ENCODE data around the gene RBM46.

The RBM46 gene, protein sequence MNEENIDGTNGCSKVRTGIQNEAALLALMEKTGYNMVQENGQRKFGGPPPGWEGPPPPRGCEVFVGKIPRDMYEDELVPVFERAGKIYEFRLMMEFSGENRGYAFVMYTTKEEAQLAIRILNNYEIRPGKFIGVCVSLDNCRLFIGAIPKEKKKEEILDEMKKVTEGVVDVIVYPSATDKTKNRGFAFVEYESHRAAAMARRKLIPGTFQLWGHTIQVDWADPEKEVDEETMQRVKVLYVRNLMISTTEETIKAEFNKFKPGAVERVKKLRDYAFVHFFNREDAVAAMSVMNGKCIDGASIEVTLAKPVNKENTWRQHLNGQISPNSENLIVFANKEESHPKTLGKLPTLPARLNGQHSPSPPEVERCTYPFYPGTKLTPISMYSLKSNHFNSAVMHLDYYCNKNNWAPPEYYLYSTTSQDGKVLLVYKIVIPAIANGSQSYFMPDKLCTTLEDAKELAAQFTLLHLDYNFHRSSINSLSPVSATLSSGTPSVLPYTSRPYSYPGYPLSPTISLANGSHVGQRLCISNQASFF

DNA sequence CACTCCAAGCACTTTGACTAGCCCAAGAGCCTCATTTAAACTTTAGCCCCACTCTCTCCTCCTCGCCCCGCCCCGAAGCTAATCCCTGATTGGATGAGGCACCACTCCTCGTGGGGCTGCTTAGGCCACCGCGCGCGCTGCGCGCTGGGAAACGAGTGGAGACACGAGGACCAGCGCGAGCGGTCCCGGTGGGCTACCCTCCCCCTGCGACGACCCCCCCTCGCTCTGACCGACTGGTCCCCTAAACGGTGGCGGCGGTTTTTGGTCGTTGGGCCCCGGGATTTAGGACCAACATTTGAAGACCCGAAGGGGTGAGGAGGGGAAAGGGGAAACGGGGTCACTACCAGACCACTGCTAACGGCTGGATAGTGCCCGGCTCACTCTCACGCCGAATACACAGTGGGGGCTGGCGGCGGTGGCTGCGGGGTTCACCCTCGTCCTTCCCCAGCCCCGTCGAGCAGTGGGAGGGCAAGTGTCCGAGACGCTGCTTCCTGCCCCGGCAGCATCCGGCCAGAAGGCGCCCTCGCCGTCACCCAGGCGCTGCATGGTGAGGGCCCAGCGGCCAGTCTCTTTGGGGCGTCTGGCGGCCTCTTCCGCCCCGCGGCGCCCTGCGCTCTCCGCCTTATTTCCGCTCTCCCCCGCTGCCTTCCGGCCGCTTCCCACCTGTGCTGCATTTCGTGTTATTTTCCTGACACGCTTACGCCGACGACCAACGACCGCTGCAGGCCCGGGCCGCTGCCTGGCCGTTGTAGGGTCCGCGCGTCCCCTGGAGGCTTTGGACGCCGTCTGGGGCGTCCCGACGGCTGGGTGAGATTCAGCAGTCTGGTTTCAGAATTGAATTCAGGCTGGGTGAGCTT, at the start of gene RBM46:
TSS of gene RBM46 (plus strand) at position 147 of the 857 bp plus-strand sequence. CDS start 15,481 bp downstream, outside the sequence.
- no peak within 1 kb of the TSS for H3K27ac ChIP-seq
- H3K4me2 ChIP-seq = no peak within 1 kb of the TSS
- no peaks in the 10 kb centered on the region for H3K4me1 ChIP-seq
- H3K4me3 ChIP-seq = no peak within 1 kb of the TSS
- no peak within 1 kb of the TSS for H3K9ac ChIP-seq
- H3K27me3 ChIP-seq = no peaks in the 10 kb centered on the region
- peaks cover 12% of the 10 kb centered on the region for H3K9me3 ChIP-seq
- no peaks in the 10 kb centered on the region for H3K36me3 ChIP-seq
- TF ChIP-seq Cebpa-rat (IDR thresholded peaks at IDR 0.05) = no peak
- H4K20me1 ChIP-seq = no peaks in the 10 kb centered on the region

DNA sequence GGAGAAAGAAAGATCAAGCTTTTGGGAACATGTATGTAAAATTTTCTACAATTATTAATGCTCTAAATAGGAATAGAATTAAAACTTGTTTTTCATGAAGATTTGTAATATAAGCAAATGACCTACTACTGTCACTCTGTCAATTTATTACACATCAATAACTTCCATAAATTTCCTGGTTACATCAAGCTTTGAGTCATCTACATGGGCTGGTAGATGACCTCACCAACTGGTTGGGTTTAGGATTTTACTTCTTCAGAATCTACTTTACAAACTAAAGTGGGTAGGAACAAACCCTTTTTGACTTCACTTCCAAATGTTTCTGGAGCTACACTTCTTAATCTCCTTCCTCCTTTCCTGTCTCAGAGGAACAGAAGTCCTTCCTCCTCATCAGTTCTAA, 49.3 kb upstream of the RBM46 start:
- H3K9me3 ChIP-seq = no peaks in the 10 kb centered on the region
- no peak overlapping the region for H3K4me2 ChIP-seq
- H3K4me3 ChIP-seq = no peak overlapping the region
- H4K20me1 ChIP-seq = no peaks in the 10 kb centered on the region
- H3K27me3 ChIP-seq = no peaks in the 10 kb centered on the region
- H3K27ac ChIP-seq = no peak overlapping the region
- no peak overlapping the region for H3K9ac ChIP-seq
- H3K36me3 ChIP-seq = no peaks in the 10 kb centered on the region
- no peak for TF ChIP-seq Cebpa-rat (IDR thresholded peaks at IDR 0.05)
- H3K4me1 ChIP-seq = no peaks in the 10 kb centered on the region

DNA sequence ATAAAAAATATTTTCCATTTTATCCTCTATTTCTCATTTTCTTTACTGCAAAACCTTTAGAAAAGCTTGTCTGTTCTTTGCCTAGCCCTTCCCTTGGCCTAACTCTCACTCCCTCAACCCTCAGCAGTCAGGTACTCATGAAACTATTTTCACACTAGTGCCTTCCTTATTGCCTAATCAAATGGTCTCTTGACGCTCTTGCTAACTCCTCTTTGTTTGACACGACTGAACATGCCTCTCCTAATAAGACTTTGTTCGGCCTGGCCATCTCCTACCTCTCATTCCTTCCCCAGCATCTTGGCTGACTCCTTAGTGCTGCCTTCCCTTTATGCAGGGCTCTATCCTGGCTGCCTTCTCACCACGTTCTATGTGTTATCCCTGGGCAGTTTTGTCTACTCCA, 48.4 kb upstream of the RBM46 start:
- Histone ChIP-seq H3K27me3 (no peaks in the 10 kb centered on the region), H3K36me3 (no peaks in the 10 kb centered on the region), H3K4me3 (no peak overlapping the region), H3K4me2 (no peak overlapping the region), H4K20me1 (no peaks in the 10 kb centered on the region), H3K9ac (no peak overlapping the region), H3K27ac (no peak overlapping the region), H3K9me3 (no peaks in the 10 kb centered on the region), H3K4me1 (no peaks in the 10 kb centered on the region)
- TF ChIP-seq Cebpa-rat (IDR thresholded peaks at IDR 0.05) = no peak

DNA sequence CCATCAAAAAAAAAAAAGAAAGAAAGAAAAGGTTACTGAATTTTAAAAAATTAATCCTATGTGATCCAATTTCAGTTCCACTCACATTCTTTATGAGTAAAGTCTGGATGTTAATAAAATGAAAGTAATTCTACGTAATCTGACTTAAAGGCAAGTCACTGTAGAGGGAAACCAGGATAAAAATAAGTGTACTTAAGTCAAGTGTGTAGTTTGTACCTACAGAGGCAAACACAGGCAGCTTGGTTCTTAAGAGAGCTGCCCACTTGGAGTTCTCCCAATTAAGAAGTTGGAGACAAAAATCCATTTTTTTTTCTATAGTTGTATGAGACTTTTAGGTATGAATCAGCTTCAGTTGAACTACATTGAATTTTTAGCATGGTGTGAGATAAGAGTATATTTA, 44.3 kb upstream of the RBM46 start:
- H3K9ac ChIP-seq = no peak overlapping the region
- no peak for TF ChIP-seq Cebpa-rat (IDR thresholded peaks at IDR 0.05)

DNA sequence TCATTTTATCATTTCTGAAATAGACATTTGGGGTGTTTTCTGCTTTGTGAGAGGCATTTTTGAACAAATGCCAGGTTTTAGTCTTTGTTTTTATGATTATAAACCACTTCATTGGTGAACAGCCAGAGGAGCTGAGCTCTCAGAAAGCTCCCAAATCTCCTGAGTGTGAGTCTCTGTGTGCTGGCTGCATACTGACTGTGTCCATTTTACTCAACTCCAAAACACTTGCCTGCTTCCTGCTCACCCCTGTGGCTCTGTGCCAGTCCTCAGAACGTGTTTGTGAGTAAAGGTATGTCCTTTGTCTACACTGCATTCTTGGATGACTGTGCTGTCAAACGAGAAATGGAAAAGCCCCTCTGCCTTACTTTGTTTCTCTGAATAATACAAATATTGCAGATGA, 42.6 kb upstream of the RBM46 start:
- no peak for TF ChIP-seq Cebpa-rat (IDR thresholded peaks at IDR 0.05)
- Histone ChIP-seq H3K9me3 (peaks cover 16% of the 10 kb centered on the region), H3K9ac (no peak overlapping the region), H3K4me1 (no peaks in the 10 kb centered on the region), H3K27ac (no peak overlapping the region), H3K4me3 (no peak overlapping the region), H4K20me1 (no peaks in the 10 kb centered on the region), H3K36me3 (no peaks in the 10 kb centered on the region), H3K27me3 (no peaks in the 10 kb centered on the region), H3K4me2 (no peak overlapping the region)

More for the DNA sequence above, 44.3 kb upstream of the RBM46 start:
- Histone ChIP-seq H3K36me3 (no peaks in the 10 kb centered on the region), H3K4me3 (no peak overlapping the region), H3K4me1 (no peaks in the 10 kb centered on the region), H3K27ac (no peak overlapping the region), H4K20me1 (no peaks in the 10 kb centered on the region), H3K27me3 (no peaks in the 10 kb centered on the region), H3K9me3 (peaks cover under 1% of the 10 kb centered on the region; the same call in 1 of the 2 replicates), H3K4me2 (no peak overlapping the region)

DNA sequence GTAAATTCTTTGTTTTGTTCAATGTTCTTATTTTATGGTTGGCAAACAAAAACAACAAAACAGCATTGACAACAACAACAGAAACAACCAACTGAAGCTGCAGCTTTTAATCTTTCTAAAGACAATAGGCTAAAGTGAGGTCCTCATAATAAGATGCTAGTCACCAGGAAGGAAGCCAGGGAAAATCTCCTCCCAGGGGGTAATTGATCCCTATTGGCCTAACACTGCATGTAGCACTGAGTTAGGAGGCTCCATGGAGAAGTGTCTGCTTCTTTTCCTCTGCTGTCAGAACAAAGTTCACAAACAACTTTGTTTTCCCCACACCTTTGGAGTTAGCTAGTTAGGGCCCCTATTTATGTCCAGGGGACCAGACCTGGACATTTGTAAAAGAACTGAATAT, 42.0 kb upstream of the RBM46 start:
- Histone ChIP-seq H3K27ac (no peak overlapping the region), H3K9ac (no peak overlapping the region), H3K4me3 (no peak overlapping the region), H3K9me3 (peaks cover 23% of the 10 kb centered on the region), H3K27me3 (no peaks in the 10 kb centered on the region), H3K4me1 (no peaks in the 10 kb centered on the region), H3K4me2 (no peak overlapping the region), H3K36me3 (no peaks in the 10 kb centered on the region), H4K20me1 (no peaks in the 10 kb centered on the region)
- TF ChIP-seq Cebpa-rat (IDR thresholded peaks at IDR 0.05) = no peak

DNA sequence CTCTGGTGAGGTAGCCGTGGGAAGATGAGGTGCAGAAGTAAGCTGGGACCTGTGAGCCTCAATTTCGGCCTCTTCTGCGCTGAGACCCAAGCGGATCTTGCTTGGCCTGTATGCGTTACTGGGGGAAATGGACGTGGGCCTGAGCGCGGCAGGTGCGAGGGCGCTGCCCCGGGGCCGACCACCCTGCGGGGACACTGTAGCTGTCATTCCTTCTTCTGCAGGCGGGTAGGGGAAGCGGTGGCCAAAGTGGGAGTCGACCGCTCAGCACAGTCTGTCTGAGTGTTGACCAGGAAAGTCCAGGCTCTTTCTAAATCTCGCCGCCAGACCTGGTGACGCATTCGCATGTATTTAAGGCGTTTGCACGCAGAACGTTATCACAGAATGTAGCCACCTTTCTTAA, 40.6 kb upstream of the RBM46 start:
- peaks cover 30% of the 10 kb centered on the region for H3K9me3 ChIP-seq
- no peaks in the 10 kb centered on the region for H3K4me1 ChIP-seq
- no peak for TF ChIP-seq Cebpa-rat (IDR thresholded peaks at IDR 0.05)
- no peak overlapping the region for H3K9ac ChIP-seq
- H4K20me1 ChIP-seq = no peaks in the 10 kb centered on the region
- no peaks in the 10 kb centered on the region for H3K36me3 ChIP-seq
- H3K4me2 ChIP-seq = no peak overlapping the region
- no peaks in the 10 kb centered on the region for H3K27me3 ChIP-seq
- no peak overlapping the region for H3K4me3 ChIP-seq
- H3K27ac ChIP-seq = no peak overlapping the region

DNA sequence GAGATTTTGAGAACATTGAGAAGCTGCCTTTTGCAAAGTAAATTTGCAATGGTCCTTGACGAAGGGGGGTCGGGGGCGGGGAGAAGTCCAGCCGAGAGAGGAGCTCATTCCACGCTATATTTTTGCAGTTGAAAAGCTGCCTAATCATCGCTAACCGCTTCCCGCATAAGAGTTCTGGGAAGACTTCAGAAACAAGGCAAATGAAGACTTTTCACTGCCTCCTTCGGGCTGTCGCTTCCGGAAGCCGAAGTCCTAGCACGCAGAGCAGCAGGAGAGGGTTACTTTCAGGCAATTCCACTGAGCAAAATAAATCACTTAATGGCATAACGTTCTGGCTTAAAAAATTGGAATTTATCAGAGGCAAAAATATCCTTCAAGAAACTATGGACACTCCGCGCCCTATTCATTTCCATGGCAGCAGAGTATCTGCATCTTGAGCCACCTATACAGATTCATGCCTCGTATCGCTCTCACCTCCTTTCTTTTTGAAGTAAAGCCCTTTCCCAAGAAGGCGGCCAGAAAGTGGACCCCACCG, 39.9 kb upstream of the RBM46 start:
- no peak overlapping the region for H3K4me3 ChIP-seq
- no peaks in the 10 kb centered on the region for H3K27me3 ChIP-seq
- H3K27ac ChIP-seq = no peak overlapping the region
- H3K4me1 ChIP-seq = no peaks in the 10 kb centered on the region
- no peaks in the 10 kb centered on the region for H4K20me1 ChIP-seq
- no peak overlapping the region for H3K9ac ChIP-seq
- no peaks in the 10 kb centered on the region for H3K36me3 ChIP-seq
- no peak for TF ChIP-seq Cebpa-rat (IDR thresholded peaks at IDR 0.05)
- peaks cover 30% of the 10 kb centered on the region for H3K9me3 ChIP-seq
- H3K4me2 ChIP-seq = no peak overlapping the region

DNA sequence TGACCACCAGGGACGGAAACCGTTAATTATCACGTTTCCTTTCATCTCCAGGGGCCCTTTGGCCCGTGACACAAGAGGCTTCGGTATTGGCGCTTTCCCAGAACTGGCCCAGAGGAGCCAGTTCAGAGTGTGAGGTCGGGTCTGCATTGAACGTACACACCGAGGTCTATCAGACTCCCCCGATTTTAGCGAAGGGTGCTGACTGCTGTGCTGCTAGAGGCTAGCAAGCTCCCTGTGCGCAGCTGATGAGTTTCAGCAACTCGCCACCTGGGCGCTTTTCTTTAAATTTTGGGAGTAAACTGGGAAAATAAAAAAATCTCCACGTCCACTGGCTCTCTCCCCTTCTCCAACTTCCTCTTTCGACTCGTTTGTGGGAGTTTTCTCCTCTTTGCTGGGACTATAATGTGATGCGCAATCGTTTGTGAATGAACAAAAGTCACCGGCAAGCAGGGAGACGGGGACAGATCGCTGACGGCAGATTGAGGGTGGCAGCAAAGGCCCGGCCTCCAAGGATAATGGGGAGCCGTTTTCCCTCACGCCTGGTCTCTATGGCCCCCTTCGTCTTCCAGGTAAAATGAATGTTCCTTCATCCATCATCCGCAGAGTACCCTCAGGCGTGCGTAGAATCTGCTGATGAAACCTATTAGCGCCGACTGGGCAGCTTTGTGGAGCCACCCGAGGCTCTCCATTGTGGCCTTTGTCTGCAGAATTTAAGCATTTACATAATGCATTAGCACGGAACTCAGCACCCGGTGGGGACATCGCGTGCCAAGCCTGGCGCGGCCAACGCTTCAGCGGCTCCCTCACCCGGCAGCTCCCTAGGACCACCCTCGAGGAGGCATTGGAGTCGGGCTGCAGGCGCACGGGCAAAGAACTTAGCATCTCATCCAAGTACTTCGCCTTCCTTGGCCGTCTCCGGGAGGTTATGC, 38.9 kb upstream of the RBM46 start:
- no peaks in the 10 kb centered on the region for H4K20me1 ChIP-seq
- no peak for TF ChIP-seq Cebpa-rat (IDR thresholded peaks at IDR 0.05)
- no peaks in the 10 kb centered on the region for H3K27me3 ChIP-seq
- H3K9ac ChIP-seq = no peak overlapping the region
- no peaks in the 10 kb centered on the region for H3K4me1 ChIP-seq
- no peak overlapping the region for H3K4me2 ChIP-seq
- no peak overlapping the region for H3K4me3 ChIP-seq
- H3K36me3 ChIP-seq = no peaks in the 10 kb centered on the region
- H3K27ac ChIP-seq = no peak overlapping the region
- H3K9me3 ChIP-seq = peaks cover 30% of the 10 kb centered on the region

Data from BLaER1 (cell line).